H7 (cell line): ENCODE measurements around the gene UQCRH. TPM values are rescaled to one million over a fixed set of nuclear protein-coding genes. Genes with fewer than 3 reads are reported as not detected.

Source experiments
- DNase-seq: peaks from one replicate; pipeline ENCODE4 v3.0.0; 2012
- H3K27me3 ChIP-seq: 2 replicates; pipeline ENCODE4 v1.6.0; 2011; ENCODE audit warnings: mild to moderate bottlenecking, low read length; ENCODE audit not compliant: control insufficient read depth, insufficient read depth
- H3K36me3 ChIP-seq: replicated peaks from 2 replicates; pipeline ENCODE4 v1.5.1; 2011; ENCODE audit warnings: low read length; ENCODE audit not compliant: control insufficient read depth, insufficient read depth
- H3K4me3 ChIP-seq: 2 replicates; pipeline ENCODE4 v1.5.1; 2011; ENCODE audit warnings: low read depth, mild to moderate bottlenecking, control low read depth, low read length, moderate library complexity; ENCODE audit not compliant: insufficient read depth
- total RNA-seq: library from RNA; depleted of rRNA; stranded (reverse); fragments of >200 nt; shearing (Covaris generic); gene quantifications from 2 replicates; pipeline ENCODE4 v1.2.3, GENCODE V29; 2014; rRNA removed

UQCRH gene
- total RNA-seq = 909 and 1,018 TPM in 2 replicates

- Histone ChIP-seq H3K36me3 (no peaks in the 10 kb centered on the region; the same call in 1 of the 2 replicates), H3K27me3 (no peaks in the 10 kb centered on the region), H3K4me3 (peak within 1 kb of the TSS; percentile 98)
- peak; percentile 94 for DNase-seq
Observed at GRCh38 chr1:46303038-46303871, at the start of gene UQCRH, which contains the start of gene LRRC41. Gene UQCRH, plus strand, starts transcription at chr1:46303698. Its CDS starts 69 bp downstream, at chr1:46303767. Gene LRRC41, minus strand, starts transcription at chr1:46303616. Its CDS starts 294 bp downstream, at chr1:46303322.

- no peaks in the 10 kb centered on the region for H3K27me3 ChIP-seq
- peaks cover 31% of the 10 kb centered on the region for H3K36me3 ChIP-seq
- no peak for DNase-seq
- H3K4me3 ChIP-seq = no peak overlapping the region
Observed at GRCh38 chr1:46254668-46255067, 48.8 kb upstream of the UQCRH start.

GRCh38 chr1:46256523-46256922 is 47.0 kb upstream of the UQCRH start:
- no peaks in the 10 kb centered on the region for H3K27me3 ChIP-seq
- peaks cover 37% of the 10 kb centered on the region for H3K36me3 ChIP-seq
- no peak overlapping the region for H3K4me3 ChIP-seq
- DNase-seq = no peak

- no peaks in the 10 kb centered on the region for H3K27me3 ChIP-seq
- no peak for DNase-seq
- H3K36me3 ChIP-seq = peaks cover 56% of the 10 kb centered on the region
- H3K4me3 ChIP-seq = no peak overlapping the region
Observed at GRCh38 chr1:46262508-46262907, 41.0 kb upstream of the UQCRH start.

- no peak for DNase-seq
- Histone ChIP-seq H3K36me3 (peaks cover 61% of the 10 kb centered on the region), H3K4me3 (no peak overlapping the region), H3K27me3 (no peaks in the 10 kb centered on the region)
Observed at GRCh38 chr1:46263146-46263545, 40.4 kb upstream of the UQCRH start.

- H3K4me3 ChIP-seq = no peak overlapping the region
- DNase-seq = no peak
- no peaks in the 10 kb centered on the region for H3K27me3 ChIP-seq
- H3K36me3 ChIP-seq = peaks cover 65% of the 10 kb centered on the region
Observed at GRCh38 chr1:46268578-46268977, 34.9 kb upstream of the UQCRH start.

GRCh38 chr1:46274225-46275029 is 29.1 kb upstream of the UQCRH start:
- H3K4me3 ChIP-seq = no peak overlapping the region
- no peak for DNase-seq
- no peaks in the 10 kb centered on the region for H3K27me3 ChIP-seq
- peaks cover 61% of the 10 kb centered on the region for H3K36me3 ChIP-seq

- peaks cover 61% of the 10 kb centered on the region for H3K36me3 ChIP-seq
- H3K27me3 ChIP-seq = no peaks in the 10 kb centered on the region
- H3K4me3 ChIP-seq = no peak overlapping the region
- no peak for DNase-seq
Observed at GRCh38 chr1:46275030-46275337, 28.5 kb upstream of the UQCRH start.

- no peak for DNase-seq
- peaks cover 54% of the 10 kb centered on the region for H3K36me3 ChIP-seq
- H3K27me3 ChIP-seq = no peaks in the 10 kb centered on the region
- H3K4me3 ChIP-seq = no peak overlapping the region
Observed at GRCh38 chr1:46277658-46278373, 25.7 kb upstream of the UQCRH start.

- H3K36me3 ChIP-seq = peaks cover 45% of the 10 kb centered on the region
- H3K27me3 ChIP-seq = no peaks in the 10 kb centered on the region
- no peak overlapping the region for H3K4me3 ChIP-seq
- no peak for DNase-seq
Observed at GRCh38 chr1:46278807-46279206, 24.7 kb upstream of the UQCRH start.

- no peak overlapping the region for H3K4me3 ChIP-seq
- H3K27me3 ChIP-seq = no peaks in the 10 kb centered on the region
- peaks cover 48% of the 10 kb centered on the region for H3K36me3 ChIP-seq
- DNase-seq = no peak
Observed at GRCh38 chr1:46280092-46280491, 23.4 kb upstream of the UQCRH start.

GRCh38 chr1:46281021-46281420 is 22.5 kb upstream of the UQCRH start:
- Histone ChIP-seq H3K36me3 (peaks cover 51% of the 10 kb centered on the region), H3K4me3 (no peak overlapping the region), H3K27me3 (no peaks in the 10 kb centered on the region)
- DNase-seq = no peak

GRCh38 chr1:46284058-46284457 is 19.4 kb upstream of the UQCRH start:
- Histone ChIP-seq H3K27me3 (no peaks in the 10 kb centered on the region), H3K36me3 (peaks cover 32% of the 10 kb centered on the region), H3K4me3 (no peak overlapping the region)
- no peak for DNase-seq
